HG03175 (cell line): ENCODE data around the gene NFS1.

Experiments
- ATAC-seq: cut with Tn5 transposase; IDR thresholded peaks from one replicate; pipeline ENCODE4 v1.9.1; 2021; ENCODE audit warnings: mild to moderate bottlenecking, moderate library complexity; ENCODE audit not compliant: unreplicated experiment

Gene NFS1

GRCh38 chr20:35644806-35645205, 54.3 kb downstream of the NFS1 start:
- ATAC-seq: no peak

- ATAC-seq: no peak
Observed at GRCh38 chr20:35643045-35643444, 56.1 kb downstream of the NFS1 start.

- ATAC-seq: no peak
Observed at GRCh38 chr20:35641743-35642142, 57.4 kb downstream of the NFS1 start.

- ATAC-seq: no peak
Observed at GRCh38 chr20:35640724-35641123, 58.4 kb downstream of the NFS1 start.

DNA sequence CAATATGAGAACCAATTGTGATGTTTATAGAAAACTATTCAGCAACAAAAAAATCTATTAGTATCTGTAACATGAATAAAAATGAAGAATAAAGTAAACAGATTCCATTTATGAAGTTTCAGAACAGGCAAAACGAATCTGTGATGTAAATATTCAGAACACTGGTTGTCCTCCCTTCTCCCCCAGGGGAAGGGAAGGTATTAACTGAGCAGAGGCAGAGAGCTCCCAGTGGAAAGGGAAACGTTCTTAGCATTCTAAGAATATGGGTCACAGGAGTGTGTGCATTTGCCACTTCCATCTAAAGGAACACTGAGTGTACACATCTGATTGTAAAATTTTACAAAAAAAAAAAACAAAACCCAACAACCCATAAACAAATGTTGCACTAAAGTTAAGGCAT, 60.4 kb downstream of the NFS1 start:
- ATAC-seq: no peak

DNA sequence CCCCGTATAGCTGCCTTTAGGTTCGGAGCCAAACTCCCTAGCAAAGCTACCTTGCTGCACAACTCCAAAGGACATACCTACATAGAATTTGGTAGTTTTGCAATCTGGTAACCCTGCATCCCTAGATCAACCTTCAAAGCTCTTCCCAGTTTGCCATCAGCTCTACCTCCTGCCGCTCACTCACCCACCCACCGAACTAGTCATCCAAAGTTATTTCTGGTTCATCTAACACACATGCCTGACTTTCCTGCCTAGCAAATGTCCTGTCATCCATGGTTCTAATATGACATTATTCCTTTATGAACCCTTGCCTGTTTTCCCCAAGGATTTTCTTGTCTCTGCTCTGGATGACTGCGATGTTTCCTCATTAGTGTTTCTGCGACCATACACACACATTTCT, 61.9 kb downstream of the NFS1 start:
- no peak for ATAC-seq

DNA sequence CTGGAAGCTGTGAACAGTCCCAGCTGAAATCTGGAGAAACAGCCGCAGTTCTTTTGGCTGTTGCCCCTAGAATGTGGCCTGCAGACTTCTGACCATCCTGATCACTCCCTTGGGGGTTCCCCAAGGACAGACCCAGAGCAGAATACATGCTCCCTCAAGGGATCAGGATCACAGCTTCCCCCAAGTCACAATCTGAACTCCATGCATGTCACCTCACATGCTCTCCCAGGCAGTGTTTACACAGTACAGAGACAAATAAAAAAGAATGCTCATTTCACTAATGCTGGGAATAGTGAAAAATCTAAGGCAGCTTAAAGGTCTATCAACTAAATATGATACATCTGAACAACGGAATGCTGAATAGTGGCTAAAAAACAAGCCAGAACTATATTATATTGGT, 63.1 kb downstream of the NFS1 start:
- ATAC-seq: no peak

DNA sequence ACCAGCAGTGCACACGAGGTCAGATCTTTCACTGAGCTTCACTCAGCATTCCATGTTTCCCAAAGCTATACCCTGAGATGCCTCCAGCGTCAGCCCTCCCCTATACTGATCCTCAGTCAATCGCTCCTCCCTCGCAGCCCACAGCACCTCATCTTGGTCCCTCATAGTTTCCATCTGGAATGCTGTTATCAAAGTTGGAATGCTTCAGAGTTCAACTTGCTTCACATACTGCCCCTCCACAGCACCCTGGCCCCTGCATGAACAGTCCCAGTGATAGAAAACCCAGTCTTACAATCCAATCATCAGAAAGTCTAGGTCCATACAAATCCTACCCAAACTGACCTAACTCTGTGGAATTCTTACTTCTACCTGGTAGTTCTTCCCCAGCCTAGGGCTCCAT, 63.5 kb downstream of the NFS1 start:
- no peak for ATAC-seq

- no peak for ATAC-seq
Observed at GRCh38 chr20:35632539-35633115, 66.5 kb downstream of the NFS1 start.

DNA sequence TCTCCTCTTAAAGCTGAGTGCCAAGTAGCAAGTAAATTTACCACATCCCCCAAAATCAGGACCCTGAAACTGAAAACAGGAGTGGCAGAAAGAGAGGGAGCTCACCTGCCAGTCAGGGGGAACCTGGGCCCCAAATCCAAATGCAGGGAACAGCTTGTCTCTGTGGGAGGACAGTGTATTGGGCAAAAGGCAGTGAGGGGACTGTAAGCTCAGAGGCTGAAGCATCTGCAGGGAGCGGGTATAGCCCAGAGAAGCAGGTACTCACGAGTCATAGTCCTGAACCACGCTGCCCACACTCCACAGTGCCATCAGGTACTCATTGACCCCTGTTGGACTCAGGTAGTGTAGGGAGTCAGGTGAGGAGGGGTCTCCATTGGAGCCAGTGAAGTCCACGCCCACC, 68.5 kb downstream of the NFS1 start:
- no peak for ATAC-seq

DNA sequence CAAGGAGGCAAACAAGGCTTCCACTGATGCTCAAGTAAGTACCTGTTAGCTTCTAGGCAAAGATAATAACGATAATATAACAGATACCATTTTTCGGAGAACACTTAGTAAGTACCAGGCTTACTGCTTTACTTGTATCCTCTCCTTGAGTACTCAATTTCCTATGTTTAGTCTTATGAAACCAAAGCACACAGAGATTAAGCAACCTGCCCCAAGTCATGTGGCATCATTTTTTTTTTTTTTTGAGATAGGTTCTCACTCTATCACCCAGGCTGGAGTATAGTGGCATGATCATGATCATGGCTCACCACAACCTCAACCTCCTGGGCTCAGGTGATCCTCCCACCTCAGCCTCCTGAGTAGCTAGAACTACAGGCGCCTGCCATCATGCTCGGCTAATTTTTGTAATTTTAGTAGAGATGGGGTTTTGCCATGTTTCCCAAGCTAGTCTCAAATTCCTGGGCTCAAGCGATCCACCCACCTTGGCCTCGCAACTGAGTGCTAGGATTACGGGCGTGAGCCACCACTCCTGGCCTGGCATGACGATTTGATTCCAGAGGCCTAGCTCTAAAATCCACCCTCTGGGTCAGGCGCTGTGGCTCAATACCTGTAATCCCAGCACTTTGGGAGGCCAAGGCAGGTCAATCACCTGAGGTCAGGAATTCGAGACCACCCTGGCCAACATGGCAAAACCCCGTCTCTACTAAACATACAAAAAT, 69.6 kb downstream of the NFS1 start:
- ATAC-seq: no peak

DNA sequence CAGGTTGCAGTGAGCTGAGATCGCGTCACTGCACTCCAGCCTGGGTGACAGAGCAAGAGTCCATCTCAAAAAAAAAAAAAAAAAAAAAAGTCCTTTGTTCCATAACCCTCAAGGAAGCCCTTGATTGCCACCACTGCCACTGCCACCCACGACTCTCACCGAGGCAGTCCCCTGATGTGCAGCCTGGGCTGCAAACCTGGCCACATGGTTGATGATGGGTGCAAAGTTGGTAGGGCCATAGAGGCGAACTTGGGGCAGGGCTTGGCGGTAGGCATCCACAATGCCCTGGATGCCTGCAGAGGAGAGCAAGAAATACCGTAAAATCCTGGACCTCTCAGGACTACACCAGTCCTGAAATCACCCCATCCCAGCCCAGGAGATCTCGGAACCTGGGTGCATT, 72.0 kb downstream of the NFS1 start:
- no peak for ATAC-seq

DNA sequence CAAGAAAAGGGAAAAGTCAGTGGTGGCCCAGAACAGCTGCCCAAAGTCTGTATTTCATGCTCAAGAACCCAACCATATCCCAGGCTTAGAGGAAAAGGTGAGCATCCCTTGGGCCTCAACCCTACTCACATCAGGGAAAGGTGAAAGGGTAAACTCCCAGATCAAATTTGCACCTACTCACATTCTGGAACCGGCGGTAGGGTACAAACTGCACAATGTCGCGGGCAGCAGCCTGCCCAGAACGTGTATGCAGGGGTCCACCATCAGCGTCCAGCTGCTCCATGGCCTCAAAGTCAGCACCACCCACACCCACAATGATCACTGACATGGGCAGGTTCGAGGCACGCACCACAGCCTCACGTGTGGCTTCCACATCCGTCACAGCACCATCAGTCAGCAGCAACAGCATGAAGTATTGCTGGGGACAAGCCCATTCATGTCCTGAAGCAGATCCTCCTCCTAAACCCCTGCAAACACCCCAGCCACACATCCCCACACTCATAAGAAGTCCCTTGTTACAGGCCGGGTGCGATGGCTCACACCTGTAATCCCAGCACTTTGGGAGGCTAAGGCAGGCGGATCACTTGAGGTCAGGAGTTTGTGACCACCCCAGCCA, 72.7 kb downstream of the NFS1 start:
- ATAC-seq: no peak

DNA sequence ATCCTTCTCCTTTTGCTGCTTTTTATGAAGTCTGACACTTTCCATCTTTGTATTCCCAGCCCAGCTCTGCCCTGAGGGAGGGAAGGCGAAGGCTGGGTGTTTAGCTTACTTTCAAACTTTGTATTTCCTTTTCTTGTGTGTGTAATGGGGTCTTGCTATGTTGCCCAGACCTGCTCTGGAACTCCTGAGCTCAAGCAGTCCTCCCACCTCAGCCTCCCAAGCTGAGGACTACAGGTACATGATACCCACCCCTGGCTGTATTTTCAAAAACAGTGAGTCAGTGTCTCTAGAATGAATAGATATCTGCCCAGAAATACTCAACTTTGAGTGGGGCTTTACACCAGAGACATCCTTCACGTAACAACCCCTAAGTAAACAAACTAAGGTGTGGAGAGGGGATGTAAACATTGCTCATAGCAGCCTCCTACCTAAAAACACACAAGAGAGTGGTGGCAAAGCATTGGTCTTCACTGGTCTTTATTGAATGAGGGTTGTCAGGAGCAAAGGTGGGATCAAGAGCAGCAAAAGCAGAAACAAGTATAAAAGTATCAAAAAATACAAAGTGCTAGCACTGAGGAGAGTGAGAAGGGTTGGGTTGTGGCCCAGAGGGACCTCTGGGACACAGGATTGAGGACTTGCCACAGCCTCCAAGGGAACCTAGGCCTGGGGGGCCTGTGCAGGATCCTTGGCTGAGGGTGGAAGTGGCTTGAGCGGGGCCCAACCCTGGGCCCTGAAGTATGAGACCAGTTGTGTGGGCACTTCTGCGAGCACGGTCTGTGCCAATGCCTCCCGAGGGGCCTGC, 73.4 kb downstream of the NFS1 start:
- no peak for ATAC-seq

DNA sequence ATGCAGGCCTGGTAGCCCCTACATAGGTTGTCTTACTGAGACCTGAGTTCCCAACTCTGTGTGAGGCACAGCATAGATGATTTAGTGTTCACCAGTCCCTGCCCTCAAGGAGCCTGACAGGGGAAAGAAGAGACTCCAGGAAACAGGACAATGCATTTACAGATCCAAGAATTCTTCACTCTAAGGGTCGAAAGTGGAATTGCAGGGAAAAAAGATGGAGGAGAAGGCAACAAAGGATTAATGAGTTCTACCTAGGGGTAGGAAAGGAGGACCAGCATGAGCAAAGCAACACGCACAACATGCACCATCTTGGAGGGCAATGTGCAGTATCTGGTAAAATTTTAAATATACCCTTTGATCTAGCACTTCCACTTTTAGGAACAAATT, 77.6 kb downstream of the NFS1 start:
- no peak for ATAC-seq

DNA sequence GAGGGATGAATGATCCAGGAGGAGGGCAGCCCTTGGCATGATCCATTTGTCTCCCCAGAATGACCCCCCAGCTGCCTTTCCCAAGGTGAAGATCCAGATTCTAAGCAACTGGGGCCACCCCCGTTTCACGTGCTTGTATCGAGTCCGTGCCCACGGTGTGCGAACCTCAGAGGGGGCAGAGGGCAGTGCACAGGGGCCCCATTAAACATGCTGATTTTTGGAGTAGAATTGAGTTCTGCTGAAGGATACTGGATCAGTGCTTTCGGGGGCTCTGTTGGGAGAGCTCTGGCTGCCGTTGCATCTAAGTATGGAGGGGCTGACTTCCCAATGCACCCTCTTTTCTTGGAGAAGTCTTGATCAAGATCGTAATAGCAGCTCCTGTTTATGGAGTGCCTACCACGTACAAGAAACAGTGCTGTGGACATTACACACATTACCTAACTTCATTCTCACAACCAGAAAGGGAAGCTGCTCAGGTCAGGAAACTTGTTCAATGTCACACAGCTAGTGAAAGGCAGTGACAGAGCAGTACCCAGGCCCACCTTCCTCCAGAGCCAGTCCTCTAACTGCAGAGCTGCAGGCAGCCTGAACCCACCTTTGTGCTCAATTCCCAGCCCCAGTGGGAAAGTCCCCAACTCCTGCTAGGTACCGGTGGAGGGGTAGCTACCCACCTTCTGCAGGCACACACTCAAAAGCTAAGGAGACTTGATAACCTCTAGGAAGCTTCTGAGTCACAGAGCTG, 78.2 kb downstream of the NFS1 start:
- no peak for ATAC-seq

DNA sequence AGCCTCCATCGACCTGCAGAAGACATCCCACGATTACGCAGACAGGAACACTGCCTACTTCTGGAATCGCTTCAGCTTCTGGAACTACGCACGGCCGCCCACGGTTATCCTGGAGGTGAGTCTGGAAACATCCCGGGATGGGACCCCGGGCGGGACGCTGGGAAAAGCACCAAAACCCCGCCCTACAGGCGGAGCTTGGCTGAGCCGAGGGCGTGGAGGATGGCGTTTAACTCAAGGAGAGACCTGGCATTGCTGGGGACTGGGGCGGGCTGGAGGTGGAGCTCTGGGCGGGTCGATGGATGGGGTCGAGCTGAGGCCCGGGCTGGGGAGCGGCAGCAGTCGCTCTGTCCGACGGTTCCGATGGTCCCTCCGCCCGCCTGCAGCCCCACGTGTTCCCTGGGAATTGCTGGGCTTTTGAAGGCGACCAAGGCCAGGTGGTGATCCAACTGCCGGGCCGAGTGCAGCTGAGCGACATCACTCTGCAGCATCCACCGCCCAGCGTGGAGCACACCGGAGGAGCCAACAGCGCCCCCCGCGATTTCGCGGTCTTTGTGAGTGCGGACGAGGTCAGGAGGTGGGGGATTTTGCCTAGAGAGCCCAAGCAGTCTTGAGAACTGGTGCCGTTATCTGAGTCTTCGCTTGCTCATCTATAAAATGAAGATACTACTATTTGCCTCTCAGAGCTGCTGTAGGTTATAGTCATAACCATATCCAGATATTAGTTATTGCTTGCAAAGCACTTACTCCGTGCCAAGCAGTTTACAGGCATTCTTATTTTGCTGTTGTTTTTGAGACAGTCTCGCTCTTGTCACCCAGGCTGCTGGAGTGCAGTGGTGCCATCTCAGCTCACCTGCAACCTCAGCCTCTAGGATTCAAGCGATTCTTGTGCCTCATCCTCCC, 79.7 kb downstream of the NFS1 start:
- ATAC-seq: peak; percentile 33

GRCh38 chr20:35618263-35619131, 80.7 kb downstream of the NFS1 start:
- ATAC-seq: no peak
